ENCODE data around the gene DIAPH2. TPM values are rescaled to one million over a fixed set of nuclear protein-coding genes. Genes with fewer than 3 reads are reported as not detected.

The DIAPH2 gene
- total and polyA plus RNA-seq, 2 donors (not counting 1 experiment from before 2014, with no cell fraction given): 4.2 to 32.4 TPM

DNA sequence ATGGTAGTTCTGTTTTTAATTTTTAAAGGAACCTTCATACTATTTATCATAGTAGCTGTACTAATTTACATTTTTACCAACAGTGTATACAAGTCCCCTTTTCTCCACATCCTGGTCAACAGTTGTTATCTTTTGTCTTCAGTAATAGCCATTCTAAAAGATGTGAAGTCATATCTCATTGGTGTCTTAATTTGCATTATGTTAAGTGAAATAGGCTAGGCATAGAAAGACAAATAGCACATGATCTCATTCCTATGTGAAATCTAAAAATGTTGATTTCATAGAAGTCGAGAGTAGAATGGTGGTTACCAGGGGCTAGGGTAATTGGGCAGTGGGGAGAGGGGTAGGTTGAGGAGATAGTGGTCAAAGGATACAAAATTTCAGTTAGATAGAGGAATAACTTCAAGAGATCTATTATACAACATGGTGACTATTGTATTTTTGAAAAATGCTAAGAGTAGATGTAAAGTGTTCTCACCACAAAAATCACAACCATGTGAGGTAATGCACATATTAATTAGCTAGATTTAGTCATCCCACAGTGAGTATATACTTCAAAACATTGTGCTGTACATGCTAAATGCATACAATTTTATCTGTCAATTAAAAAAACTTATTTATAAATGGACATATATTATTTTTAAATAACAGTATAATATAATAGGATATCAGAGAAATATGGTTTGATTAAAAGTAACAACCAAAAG is 58.9 kb downstream of the DIAPH2 start:
- Histone ChIP-seq H3K9me3 (ENCODE audit: control extremely low read depth in 1 of 3, control insufficient read depth in 2 of 3, insufficient read depth in 1 of 3, low read length in 2 of 3) (no peaks in the 10 kb centered on the region), H3K79me2 (ENCODE audit: control insufficient read depth, insufficient read depth, low read length) (no peaks in the 10 kb centered on the region), H3K9ac (ENCODE audit: low read length) (no peak overlapping the region), H3K27me3 (replicated peaks in 1 of 4; ENCODE audit: control extremely low read depth in 1 of 4, control insufficient read depth in 3 of 4, insufficient read depth in 4 of 4, low read length in 3 of 4) (no peaks in the 10 kb centered on the region), H2AFZ (ENCODE audit: insufficient read depth, low read depth, low read length, poor library complexity, severe bottlenecking) (no peak overlapping the region), H3K27ac (ENCODE audit: low read length in 2 of 2) (no peak overlapping the region), H3K4me1 (ENCODE audit: control insufficient read depth in 2 of 2, insufficient read depth in 2 of 2, low read length in 2 of 2) (no peaks in the 10 kb centered on the region), H4K20me1 (ENCODE audit: control insufficient read depth, insufficient read depth, low read length, poor library complexity, severe bottlenecking) (no peaks in the 10 kb centered on the region), H3K4me2 (replicated peaks; ENCODE audit: low read depth, low read length, poor library complexity, severe bottlenecking) (no peak overlapping the region), H3K4me3 (ENCODE audit: control extremely low read depth in 1 of 5, extremely low read depth in 1 of 5, insufficient read depth in 1 of 5, low read depth in 2 of 5, low read length in 4 of 5) (no peak overlapping the region), H3K36me3 (replicated peaks in 1 of 2; ENCODE audit: control extremely low read depth in 1 of 2, control insufficient read depth in 1 of 2, extremely low read depth in 1 of 2, insufficient read depth in 2 of 2, low read length in 1 of 2) (peaks cover 0 to 3% of the 10 kb centered on the region in 2 experiments)
- DNase-seq (no peak), ATAC-seq (ENCODE audit: low read depth) (no peak)
- H3K9me3 Mint-ChIP-seq (ENCODE audit: insufficient read depth): no peaks in the 10 kb centered on the region
- intact Hi-C loops (cut with micrococcal nuclease): no loop called here
- no peak overlapping the region for H3K27ac Mint-ChIP-seq
- CTCF ChIA-PET: no interaction called here
- no peaks in the 10 kb centered on the region for H3K27me3 Mint-ChIP-seq
- POLR2A ChIA-PET: no interaction called here
- TF ChIP-seq, protein P1, sequence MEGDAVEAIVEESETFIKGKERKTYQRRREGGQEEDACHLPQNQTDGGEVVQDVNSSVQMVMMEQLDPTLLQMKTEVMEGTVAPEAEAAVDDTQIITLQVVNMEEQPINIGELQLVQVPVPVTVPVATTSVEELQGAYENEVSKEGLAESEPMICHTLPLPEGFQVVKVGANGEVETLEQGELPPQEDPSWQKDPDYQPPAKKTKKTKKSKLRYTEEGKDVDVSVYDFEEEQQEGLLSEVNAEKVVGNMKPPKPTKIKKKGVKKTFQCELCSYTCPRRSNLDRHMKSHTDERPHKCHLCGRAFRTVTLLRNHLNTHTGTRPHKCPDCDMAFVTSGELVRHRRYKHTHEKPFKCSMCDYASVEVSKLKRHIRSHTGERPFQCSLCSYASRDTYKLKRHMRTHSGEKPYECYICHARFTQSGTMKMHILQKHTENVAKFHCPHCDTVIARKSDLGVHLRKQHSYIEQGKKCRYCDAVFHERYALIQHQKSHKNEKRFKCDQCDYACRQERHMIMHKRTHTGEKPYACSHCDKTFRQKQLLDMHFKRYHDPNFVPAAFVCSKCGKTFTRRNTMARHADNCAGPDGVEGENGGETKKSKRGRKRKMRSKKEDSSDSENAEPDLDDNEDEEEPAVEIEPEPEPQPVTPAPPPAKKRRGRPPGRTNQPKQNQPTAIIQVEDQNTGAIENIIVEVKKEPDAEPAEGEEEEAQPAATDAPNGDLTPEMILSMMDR (IDR thresholded peaks at IDR 0.05): no peak
- TF ChIP-seq EZH2 (IDR thresholded peaks at IDR 0.05; ENCODE audit: borderline replicate concordance, insufficient read depth, low read depth, low read length, poor library complexity, severe bottlenecking): no peak
- no peak overlapping the region for H3K4me3 Mint-ChIP-seq
- no peaks in the 10 kb centered on the region for H3K4me1 Mint-ChIP-seq
- 100% methylated on average over 1 of the region's 1 CpG for WGBS (ENCODE audit: insufficient coverage)

GRCh38 chrX:96752781-96753180 is 68.1 kb downstream of the DIAPH2 start:
- H3K27me3 ChIP-seq (replicated peaks in 1 of 4; ENCODE audit: control extremely low read depth in 1 of 4, control insufficient read depth in 3 of 4, insufficient read depth in 4 of 4, low read length in 3 of 4): no peaks in the 10 kb centered on the region
- Mint-ChIP-seq H3K27ac (no peak overlapping the region), H3K4me3 (no peak overlapping the region), H3K27me3 (no peaks in the 10 kb centered on the region), H3K9me3 (ENCODE audit: insufficient read depth) (no peaks in the 10 kb centered on the region), H3K4me1 (no peaks in the 10 kb centered on the region)
- no peak overlapping the region for H3K27ac ChIP-seq (ENCODE audit: low read length in 2 of 2)
- intact Hi-C loops (cut with micrococcal nuclease): no loop called here
- 100% methylated on average over 1 of the region's 5 CpGs for WGBS (ENCODE audit: insufficient coverage)
- ChIA-PET CTCF (no interaction called here), POLR2A (no interaction called here)
- no peak overlapping the region for H3K9ac ChIP-seq (ENCODE audit: low read length)
- H3K36me3 ChIP-seq (replicated peaks in 1 of 2; ENCODE audit: control extremely low read depth in 1 of 2, control insufficient read depth in 1 of 2, extremely low read depth in 1 of 2, insufficient read depth in 2 of 2, low read length in 1 of 2): no peaks in the 10 kb centered on the region
- H3K79me2 ChIP-seq (ENCODE audit: control insufficient read depth, insufficient read depth, low read length): no peaks in the 10 kb centered on the region
- no peaks in the 10 kb centered on the region for H3K4me1 ChIP-seq (ENCODE audit: control insufficient read depth in 2 of 2, insufficient read depth in 2 of 2, low read length in 2 of 2)
- no peak overlapping the region for H3K4me2 ChIP-seq (replicated peaks; ENCODE audit: low read depth, low read length, poor library complexity, severe bottlenecking)
- H4K20me1 ChIP-seq (ENCODE audit: control insufficient read depth, insufficient read depth, low read length, poor library complexity, severe bottlenecking): no peaks in the 10 kb centered on the region
- TF ChIP-seq, protein P1 (IDR thresholded peaks at IDR 0.05): no peak
- no peak for TF ChIP-seq EZH2 (IDR thresholded peaks at IDR 0.05; ENCODE audit: borderline replicate concordance, insufficient read depth, low read depth, low read length, poor library complexity, severe bottlenecking)
- ATAC-seq (ENCODE audit: low read depth) (no peak), DNase-seq (no peak)
- no peaks in the 10 kb centered on the region for H3K9me3 ChIP-seq (ENCODE audit: control extremely low read depth in 1 of 3, control insufficient read depth in 2 of 3, insufficient read depth in 1 of 3, low read length in 2 of 3)
- H3K4me3 ChIP-seq (ENCODE audit: control extremely low read depth in 1 of 5, extremely low read depth in 1 of 5, insufficient read depth in 1 of 5, low read depth in 2 of 5, low read length in 4 of 5): no peak overlapping the region
- H2AFZ ChIP-seq (ENCODE audit: insufficient read depth, low read depth, low read length, poor library complexity, severe bottlenecking): no peak overlapping the region

Measured in B cell (primary cell).